CD4-positive, alpha-beta T cell treated with Interferon alpha-2 for 1 hour (primary cell): ENCODE results near the gene TNFRSF8.

ENCODE experiments used
- DNase-seq, 2 donors: peaks; one replicate each; pipeline ENCODE4 v3.0.0-alpha.2; 2020 to 2022

TNFRSF8 gene

GRCh38 chr1:12123172-12123571, 60.1 kb downstream of the TNFRSF8 start:
- DNase-seq = no peak

GRCh38 chr1:12124693-12125421, 61.8 kb downstream of the TNFRSF8 start:
- peak; percentile 75 to 84 for DNase-seq

- no peak for DNase-seq
Measured at GRCh38 chr1:12125422-12126355, 62.6 kb downstream of the TNFRSF8 start.

GRCh38 chr1:12126781-12127180, 63.7 kb downstream of the TNFRSF8 start:
- DNase-seq = no peak

GRCh38 chr1:12127206-12127810, 64.2 kb downstream of the TNFRSF8 start:
- no peak for DNase-seq

- DNase-seq = no peak
Measured at GRCh38 chr1:12128120-12128519, 65.0 kb downstream of the TNFRSF8 start.

- DNase-seq = no peak
Measured at GRCh38 chr1:12129624-12130023, 66.5 kb downstream of the TNFRSF8 start.

- no peak for DNase-seq
Measured at GRCh38 chr1:12130466-12131130, 67.5 kb downstream of the TNFRSF8 start.

- no peak for DNase-seq
Measured at GRCh38 chr1:12132078-12132477, 69.0 kb downstream of the TNFRSF8 start.

- no peak for DNase-seq
Measured at GRCh38 chr1:12134716-12135115, 71.6 kb downstream of the TNFRSF8 start.

GRCh38 chr1:12135612-12136011, 72.5 kb downstream of the TNFRSF8 start:
- DNase-seq = no peak

GRCh38 chr1:12136916-12137610, 74.0 kb downstream of the TNFRSF8 start:
- no peak for DNase-seq

- DNase-seq = no peak
Measured at GRCh38 chr1:12138196-12139168, 75.4 kb downstream of the TNFRSF8 start.

GRCh38 chr1:12140016-12140415, 76.9 kb downstream of the TNFRSF8 start:
- no peak for DNase-seq

- no peak for DNase-seq
Measured at GRCh38 chr1:12140515-12141162, 77.5 kb downstream of the TNFRSF8 start.

- DNase-seq = no peak
Measured at GRCh38 chr1:12141163-12141850, 78.2 kb downstream of the TNFRSF8 start.

GRCh38 chr1:12142141-12142823, 79.2 kb downstream of the TNFRSF8 start:
- DNase-seq = no peak

GRCh38 chr1:12142891-12143630, 80.0 kb downstream of the TNFRSF8 start:
- DNase-seq = peak in 1 of 2 donors; percentile 37
